H1 (cell line): ENCODE results near the gene SLC30A9. TPM values are rescaled to one million over a fixed set of nuclear protein-coding genes. Genes with fewer than 3 reads are reported as not detected.

ENCODE experiments used
- CTCF ChIA-PET: fragments of 300-600 bp; sonication (Branson Sonifier 250); formaldehyde crosslinking; loops from one replicate; lab custom pipeline; 2021; ENCODE audit not compliant: partially characterized antibody; lab: Charles Lee
- POLR2A ChIA-PET: fragments of 300-600 bp; sonication (Branson Sonifier 250); formaldehyde crosslinking; loops from one replicate; lab custom pipeline; 2021; ENCODE audit warnings: inconsistent platforms; ENCODE audit not compliant: partially characterized antibody; lab: Charles Lee
- DNase-seq, 2 experiments: peaks; one replicate each; pipeline versions ENCODE4 v3.0.0 to v3.0.0-alpha.2; 2010 to 2022; ENCODE audit warnings: low spot score in 2 of 2, low read depth in 1 of 2, mixed read lengths in 1 of 2
- FAIRE-seq: peaks from 2 replicates; lab custom pipeline; 2011; peaks lifted over from hg19 to GRCh38; lab: Jason Lieb, UNC
- H2AFZ ChIP-seq: 2 replicates; pipeline ENCODE4 v1.8.1; 2012; ENCODE audit warnings: low read length, inconsistent platforms
- H2AK5ac ChIP-seq: 2 replicates; pipeline ENCODE4 v1.6.1; 2013; ENCODE audit warnings: low read depth, low read length
- H2BK120ac ChIP-seq: replicated peaks from 2 replicates; pipeline ENCODE3; 2013; ENCODE audit warnings: low read depth, low read length, inconsistent platforms
- H2BK12ac ChIP-seq: 2 replicates; pipeline ENCODE4 v1.6.1; 2013; ENCODE audit warnings: low read depth, low read length
- H2BK15ac ChIP-seq: 2 replicates; pipeline ENCODE4 v1.6.1; 2013; ENCODE audit warnings: low read length
- H2BK20ac ChIP-seq: 2 replicates; pipeline ENCODE4 v1.6.1; 2013; ENCODE audit warnings: low read length
- H2BK5ac ChIP-seq: 2 replicates; pipeline ENCODE4 v1.6.1; 2013; ENCODE audit warnings: low read depth, low read length
- H3K14ac ChIP-seq: 2 replicates; pipeline ENCODE4 v1.6.1; 2013; ENCODE audit warnings: inconsistent platforms; ENCODE audit not compliant: insufficient read length
- H3K18ac ChIP-seq: 2 replicates; pipeline ENCODE4 v1.6.1; 2013; ENCODE audit warnings: low read length; ENCODE audit errors: extremely low read depth
- H3K23ac ChIP-seq: 2 replicates; pipeline ENCODE4 v1.6.1; 2013; ENCODE audit warnings: inconsistent platforms; ENCODE audit not compliant: insufficient read length
- H3K23me2 ChIP-seq: 2 replicates; pipeline ENCODE4 v1.6.1; 2013; ENCODE audit warnings: low read depth, low read length
- H3K27ac ChIP-seq: 2 replicates; pipeline ENCODE4 v1.6.1; 2011; ENCODE audit warnings: low read depth, low read length, inconsistent platforms
- H3K27me3 ChIP-seq, 4 experiments: replicated peaks in 1 of 4; 1 replicate in 1 of 4; 2 replicates in 3 of 4; pipeline versions ENCODE4 v1.6.1 to v1.8.1; 2011 to 2013; ENCODE audit warnings: low read length in 3 of 4, mild to moderate bottlenecking in 3 of 4, inconsistent platforms in 2 of 4, mixed read lengths in 2 of 4, moderate library complexity in 1 of 4; ENCODE audit not compliant: control insufficient read depth in 3 of 4, insufficient read depth in 3 of 4; ENCODE audit errors: extremely low read depth in 1 of 4
- H3K36me3 ChIP-seq, 4 experiments: 2 replicates each; pipeline versions ENCODE4 v1.6.1 to v1.8.1; 2011 to 2013; ENCODE audit warnings: mild to moderate bottlenecking in 4 of 4, low read length in 3 of 4, moderate library complexity in 2 of 4, control low read depth in 1 of 4, inconsistent platforms in 1 of 4; ENCODE audit not compliant: insufficient read depth in 4 of 4, control insufficient read depth in 2 of 4
- H3K4ac ChIP-seq: replicated peaks from 2 replicates; pipeline ENCODE3; 2013; ENCODE audit warnings: low read length, low read depth, mixed read lengths, inconsistent platforms; ENCODE audit not compliant: insufficient read length
- H3K4me1 ChIP-seq, 4 experiments: replicated peaks in 1 of 4; 1 replicate in 1 of 4; 2 replicates in 3 of 4; pipeline versions ENCODE4 v1.6.1 to v1.8.1; 2011 to 2013; ENCODE audit warnings: low read length in 3 of 4, inconsistent platforms in 2 of 4, mixed read lengths in 1 of 4; ENCODE audit not compliant: insufficient read depth in 4 of 4, control insufficient read depth in 3 of 4
- H3K4me2 ChIP-seq, 2 experiments: 2 replicates each; pipeline versions ENCODE4 v1.6.1 to v1.8.1; 2011 to 2013; ENCODE audit warnings: low read depth in 2 of 2, low read length in 2 of 2, control low read depth in 1 of 2, inconsistent platforms in 1 of 2, mild to moderate bottlenecking in 1 of 2; ENCODE audit not compliant: insufficient read depth in 1 of 2
- H3K4me3 ChIP-seq, 4 experiments: fragments of 200-600, 300-600 bp in 1 of 4; sonication (generic), shearing (Covaris generic), sonication (Bioruptor Twin) in 1 of 4; 2 replicates each; pipeline versions ENCODE4 v1.5.1 to v1.8.1; 2011 to 2016; ENCODE audit warnings: low read length in 4 of 4, low read depth in 3 of 4, control low read depth in 2 of 4, inconsistent platforms in 2 of 4, mild to moderate bottlenecking in 2 of 4, mixed read lengths in 1 of 4, moderate library complexity in 1 of 4; ENCODE audit not compliant: insufficient read depth in 2 of 4; ENCODE audit errors: extremely low read depth in 1 of 4
- H3K56ac ChIP-seq: replicated peaks from 2 replicates; pipeline ENCODE3; 2013; ENCODE audit warnings: low read depth, mild to moderate bottlenecking, mixed read lengths, low read length, inconsistent platforms; ENCODE audit not compliant: insufficient read length
- H3K79me1 ChIP-seq: 2 replicates; pipeline ENCODE4 v1.6.1; 2013; ENCODE audit warnings: low read depth, low read length, control low read depth
- H3K79me2 ChIP-seq, 2 experiments: 2 replicates each; pipeline versions ENCODE4 v1.6.1 to v1.8.1; 2012 to 2013; ENCODE audit warnings: low read length in 2 of 2, mild to moderate bottlenecking in 2 of 2, inconsistent platforms in 1 of 2; ENCODE audit not compliant: insufficient read depth in 2 of 2, control insufficient read depth in 1 of 2
- H3K9ac ChIP-seq, 4 experiments: replicated peaks in 1 of 4; 1 replicate in 1 of 4; 2 replicates in 3 of 4; pipeline versions ENCODE4 v1.6.1 to v1.8.1; 2011 to 2013; ENCODE audit warnings: low read depth in 3 of 4, low read length in 3 of 4, control low read depth in 2 of 4, mild to moderate bottlenecking in 2 of 4, moderate library complexity in 2 of 4, inconsistent platforms in 1 of 4; ENCODE audit errors: extremely low read depth in 1 of 4
- H3K9me3 ChIP-seq, 2 experiments: 2 replicates each; pipeline versions ENCODE4 v1.6.1 to v1.8.1; 2012 to 2013; ENCODE audit warnings: mild to moderate bottlenecking in 2 of 2, moderate library complexity in 2 of 2, control low read depth in 1 of 2, inconsistent platforms in 1 of 2, low read depth in 1 of 2, low read length in 1 of 2, mixed read lengths in 1 of 2; ENCODE audit not compliant: insufficient read depth in 2 of 2
- H4K20me1 ChIP-seq, 2 experiments: replicated peaks in 1 of 2; 2 replicates each; pipeline versions ENCODE3 to v1.8.1; 2011 to 2013; ENCODE audit warnings: inconsistent platforms in 2 of 2, low read length in 2 of 2, mild to moderate bottlenecking in 1 of 2; ENCODE audit not compliant: insufficient read depth in 2 of 2, control insufficient read depth in 1 of 2
- H4K5ac ChIP-seq: 2 replicates; pipeline ENCODE4 v1.6.1; 2013; ENCODE audit warnings: low read length, low read depth, mixed read lengths, inconsistent platforms; ENCODE audit not compliant: insufficient read length
- H4K8ac ChIP-seq: 2 replicates; pipeline ENCODE4 v1.8.0; 2013; ENCODE audit warnings: mild to moderate bottlenecking, moderate library complexity, low read length, inconsistent platforms; ENCODE audit not compliant: insufficient read depth; ENCODE audit errors: extremely low read depth
- H4K91ac ChIP-seq: replicated peaks from 2 replicates; pipeline ENCODE3; 2013; ENCODE audit warnings: low read length, mixed read lengths, inconsistent platforms; ENCODE audit not compliant: insufficient read length
- ASH2L ChIP-seq: fragments of 200-600, 300-600 bp; sonication (generic); IDR thresholded peaks from one replicate; pipeline ENCODE4 v1.7.1; 2017; ENCODE audit warnings: low read length
- CHD1 ChIP-seq: IDR thresholded peaks from 2 replicates; pipeline ENCODE4 v1.6.1; 2012; ENCODE audit warnings: low read depth, low read length, improper control_type of control experiment
- EP300 ChIP-seq, 2 experiments: IDR thresholded peaks; 1 replicate in 1 of 2; 2 replicates in 1 of 2; pipeline ENCODE4 v1.6.1; 2011 to 2012; ENCODE audit warnings: low read depth in 2 of 2, low read length in 2 of 2, mild to moderate bottlenecking in 2 of 2, borderline replicate concordance in 1 of 2, inconsistent platforms in 1 of 2, moderate library complexity in 1 of 2
- POLR2AphosphoS5 ChIP-seq: IDR thresholded peaks from 2 replicates; pipeline ENCODE4 v1.6.1; 2011; ENCODE audit warnings: low read depth, low read length
- RNF2 ChIP-seq: fragments of 200-900, 300-1000 bp; sonication (generic); IDR thresholded peaks from 2 replicates; pipeline ENCODE4 v1.7.1; 2016; ENCODE audit warnings: borderline replicate concordance, low read depth, mild to moderate bottlenecking, antibody characterized with exemption, low read length; ENCODE audit not compliant: poor library complexity, severe bottlenecking; ENCODE audit errors: missing control alignments
- RXRA ChIP-seq: IDR thresholded peaks from 2 replicates; pipeline ENCODE4 v1.6.1; 2011; ENCODE audit warnings: low read depth, mild to moderate bottlenecking, low read length, moderate library complexity; ENCODE audit not compliant: insufficient read depth
- SP1 ChIP-seq: IDR thresholded peaks from 2 replicates; pipeline ENCODE4 v1.6.1; 2011; ENCODE audit warnings: low read depth, low read length
- TAF1 ChIP-seq: IDR thresholded peaks from 2 replicates; pipeline ENCODE4 v1.6.1; 2011; ENCODE audit warnings: mild to moderate bottlenecking, low read depth, low read length
- TAF7 ChIP-seq: optimal IDR thresholded peaks from 2 replicates; pipeline ENCODE3; 2011; ENCODE audit warnings: low read depth, mild to moderate bottlenecking, inconsistent platforms, low read length, moderate library complexity, borderline replicate concordance
- ZNF274 ChIP-seq: IDR thresholded peaks from 2 replicates; pipeline ENCODE4 v1.7.0; 2012; ENCODE audit warnings: low read length, borderline replicate concordance; ENCODE audit errors: extremely low read depth
- WGBS, 2 experiments: shearing (Covaris generic) in 1 of 2; methylation state at CpG; one replicate each; pipeline versions ENCODE4 v1.1.6 to v1.1.7; 2013 to 2015; ENCODE audit warnings: low lambda C conversion rate in 2 of 2, mixed read lengths in 2 of 2, inconsistent platforms in 1 of 2, low coverage in 1 of 2, missing lambda C conversion rate in 1 of 2; ENCODE audit not compliant: insufficient replicate concordance in 2 of 2, insufficient coverage in 1 of 2, insufficient read length in 1 of 2; ENCODE audit errors: extremely low coverage in 1 of 2, missing lambda C conversion rate in 1 of 2; 5-methylcytosine and 5-hydroxymethylcytosine counted together
- polyA plus RNA-seq, 7 experiments: library from polyadenylated mRNA; depleted of rRNA in 3 of 7; stranded (reverse) in 5 of 7; unstranded in 2 of 7; fragments of >200 nt in 5 of 7; fragments of 200-250 nt in 2 of 7; gene quantifications; 1 replicate in 5 of 7; 2 replicates in 1 of 7; 4 replicates in 1 of 7; pipeline versions ENCODE4 v1.2.1 to v1.2.3, GENCODE V29; 2011 to 2013; ENCODE audit warnings: missing spikeins in 2 of 7, mixed read lengths in 2 of 7
- total RNA-seq: library from RNA; stranded (reverse); fragmentation: NEBNext Ultra II Directional; extraction: Animal tissue kit (Norgen Biotek cat#: 25700); gene quantifications from 2 replicates; pipeline ENCODE4 v1.2.1, GENCODE V29; 2021

SLC30A9 gene
- total and polyA plus RNA-seq, 2 of the 8 experiments (the other 6 are each of a cell fraction or from before 2014, with no cell fraction given): 41.2 to 67.2 TPM

DNA sequence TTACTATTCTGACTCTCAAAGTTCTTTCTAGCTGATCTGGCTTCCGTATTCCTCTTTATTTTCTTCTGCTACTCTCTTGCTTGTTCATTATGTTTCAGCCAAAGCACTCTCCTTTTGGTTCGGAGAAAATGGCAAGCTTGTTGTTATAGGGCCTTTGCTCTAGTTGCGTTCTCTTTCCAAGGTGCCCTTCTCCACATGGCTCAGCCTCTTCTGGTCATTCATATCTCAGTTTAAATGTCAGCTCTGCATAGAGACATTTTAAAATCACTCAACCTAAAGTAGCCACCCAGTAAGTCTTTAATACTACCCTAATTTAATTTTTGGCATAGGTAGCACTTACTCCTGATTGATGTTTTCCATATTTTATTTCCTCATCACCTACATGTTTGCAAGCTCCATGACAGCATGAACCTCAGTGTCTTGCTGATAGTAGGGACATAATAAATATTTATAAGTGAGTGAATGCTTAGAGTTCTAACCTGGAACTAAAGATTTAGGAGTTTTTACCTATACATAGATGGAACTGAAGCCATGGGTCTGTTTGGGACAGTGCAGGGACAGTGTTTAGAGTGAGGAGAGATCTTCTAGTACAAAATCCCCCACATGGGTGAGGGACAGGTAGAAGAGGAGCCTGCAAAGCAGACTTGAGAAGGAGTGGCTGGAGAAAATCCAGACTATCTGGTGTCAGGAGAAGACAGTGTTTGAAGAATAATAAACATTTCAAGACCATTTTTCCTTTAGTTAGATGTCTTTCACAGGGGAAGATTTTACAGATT, 17.9 kb downstream of the SLC30A9 start:
- no peak overlapping the region for H2AK5ac ChIP-seq
- no peak overlapping the region for H4K8ac ChIP-seq
- H2AFZ ChIP-seq: no peak overlapping the region
- H3K79me1 ChIP-seq: peaks cover 2% of the 10 kb centered on the region; the same call in 1 of the 2 replicates
- H2BK15ac ChIP-seq: no peak overlapping the region
- H3K4me2 ChIP-seq: no peak overlapping the region
- H3K9ac ChIP-seq: no peak overlapping the region
- H4K20me1 ChIP-seq: peaks cover 0 to 3% of the 10 kb centered on the region in 2 experiments
- no peak overlapping the region for H2BK120ac ChIP-seq
- no peak overlapping the region for H4K5ac ChIP-seq
- DNase-seq (no peak), FAIRE-seq (no peak)
- H3K23ac ChIP-seq: no peak overlapping the region
- H2BK12ac ChIP-seq: no peak overlapping the region
- no peak overlapping the region for H3K56ac ChIP-seq
- H2BK20ac ChIP-seq: no peak overlapping the region
- H3K4ac ChIP-seq: no peak overlapping the region
- ChIA-PET POLR2A (no interaction called here), CTCF (interaction anchor here (1.4 kb wide), 1 partner anchor 13 kb away, joined by 4 read pairs; no protein-coding TSS in a partner anchor)
- no peak overlapping the region for H4K91ac ChIP-seq
- no peak overlapping the region for H2BK5ac ChIP-seq
- no peaks in the 10 kb centered on the region for H3K4me1 ChIP-seq
- H3K27ac ChIP-seq: no peak overlapping the region
- no peaks in the 10 kb centered on the region for H3K27me3 ChIP-seq
- no peak overlapping the region for H3K4me3 ChIP-seq
- H3K36me3 ChIP-seq: peaks cover 0 to 3% (median 0%) of the 10 kb centered on the region in 4 experiments; a peak in 2 of 8 replicates
- H3K14ac ChIP-seq: no peak overlapping the region
- no peaks in the 10 kb centered on the region for H3K9me3 ChIP-seq
- H3K23me2 ChIP-seq: no peaks in the 10 kb centered on the region
- H3K79me2 ChIP-seq: peaks cover 0 to 57% of the 10 kb centered on the region in 2 experiments; a peak in 3 of 4 replicates
- no peak overlapping the region for H3K18ac ChIP-seq
- 85% methylated on average over 3 of the region's 3 CpGs; no CpG with 5 or more reads in 1 of the 2 experiments for WGBS, 2 experiments
- no peak for TF ChIP-seq TAF7
- TF ChIP-seq RXRA: no peak
- TF ChIP-seq ZNF274: no peak
- TF ChIP-seq CHD1: no peak
- no peak for TF ChIP-seq TAF1
- no peak for TF ChIP-seq ASH2L
- no peak for TF ChIP-seq SP1
- TF ChIP-seq RNF2: no peak
- TF ChIP-seq POLR2AphosphoS5: no peak
- TF ChIP-seq EP300 (IDR thresholded peaks at IDR 0.05; ENCODE audit: borderline replicate concordance in 1 of 2, low read depth in 2 of 2, low read length in 2 of 2): no peak
